Heart left ventricle (tissue), 16 donors: ENCODE data around the gene PEX11G. TPM values are rescaled to one million over a fixed set of nuclear protein-coding genes. Genes with fewer than 3 reads are reported as not detected.

Experiments
- ATAC-seq, 4 donors: fragments of 200-7000 bp; cut with Tn5 transposase; one replicate each; pipeline ENCODE4 v1.9.1; 2020 to 2022; ENCODE audit warnings: moderate library complexity in 4 of 4, mild to moderate bottlenecking in 3 of 4, moderate number of reproducible peaks in 1 of 4
- DNase-seq, 5 donors: peaks; one replicate each; pipeline ENCODE4 v3.0.0-alpha.2; 2020
- H3K27ac ChIP-seq, 12 donors: fragments of 200-600 bp; sonication (generic) in 4 of 12; one replicate each; pipeline versions ENCODE4 v1.5.0 to v1.8.0; 2016 to 2022; ENCODE audit warnings: mild to moderate bottlenecking in 2 of 12
- H3K27me3 ChIP-seq, 9 donors: fragments of 200-600 bp; sonication (generic) in 2 of 9; one replicate each; pipeline versions ENCODE4 v1.5.1 to v1.8.0; 2016 to 2022; ENCODE audit warnings: mild to moderate bottlenecking in 3 of 9
- H3K36me3 ChIP-seq, 9 donors: fragments of 200-600 bp; sonication (generic) in 2 of 9; one replicate each; pipeline versions ENCODE4 v1.5.0 to v1.8.0; 2018 to 2022; ENCODE audit warnings: mild to moderate bottlenecking in 2 of 9
- H3K4me1 ChIP-seq, 12 donors: fragments of 200-600 bp; sonication (generic) in 4 of 12; one replicate each; pipeline versions ENCODE4 v1.5.0 to v1.8.0; 2016 to 2022; ENCODE audit warnings: mild to moderate bottlenecking in 3 of 12
- H3K4me3 ChIP-seq, 12 donors: fragments of 200-600 bp; sonication (generic) in 4 of 12; one replicate each; pipeline versions ENCODE4 v1.5.0 to v1.8.0; 2017 to 2022; ENCODE audit warnings: mild to moderate bottlenecking in 9 of 12, moderate library complexity in 4 of 12
- H3K9me3 ChIP-seq, 12 donors: fragments of 200-600 bp; sonication (generic) in 4 of 12; one replicate each; pipeline versions ENCODE4 v1.5.0 to v1.8.0; 2016 to 2022; ENCODE audit warnings: mild to moderate bottlenecking in 1 of 12
- CTCF ChIP-seq, 12 donors: fragments of 200-600 bp; sonication (generic) in 4 of 12; IDR thresholded peaks; one replicate each; pipeline versions ENCODE4 v1.5.0 to v1.8.0; 2018 to 2022; ENCODE audit warnings: antibody characterized with exemption in 12 of 12, mild to moderate bottlenecking in 5 of 12
- POLR2A ChIP-seq, 2 donors: fragments of 450-650 bp; IDR thresholded peaks; one replicate each; pipeline ENCODE4 v1.6.1; 2017; ENCODE audit warnings: antibody characterized with exemption in 2 of 2, mild to moderate bottlenecking in 2 of 2, moderate library complexity in 2 of 2
- WGBS, 4 donors: extraction: QIAGEN DNeasy Blood & Tissue Kit in 2 of 4; methylation state at CpG; one replicate each; pipeline versions ENCODE4 v1.1.5 to v1.1.7; 2013 to 2018; 5-methylcytosine and 5-hydroxymethylcytosine counted together
- intact Hi-C, 10 donors: fragments of 100-400 bp; cut with DNase I; formaldehyde crosslinking; loops; one replicate each; pipeline versions ENCODE4 v1.11.1 to v1.14.2; 2022
- polyA plus RNA-seq, 2 donors: library from polyadenylated mRNA; stranded (reverse); fragments of 200-250 nt; gene quantifications; one replicate each; pipeline ENCODE4 v1.2.3, GENCODE V29; 2013
- total RNA-seq, 9 donors: library from RNA; depleted of rRNA in 2 of 9; stranded (reverse); fragments of >200 nt in 2 of 9; fragmentation: NEBNext Ultra II Directional in 3 of 9; extraction: Animal tissue kit (Norgen Biotek cat#: 25700) in 3 of 9; gene quantifications; one replicate each; pipeline versions ENCODE4 v1.1.0 to v1.2.4, GENCODE V29; 2016 to 2023
- donor health status: ischemic (EF 13 %, LVEDD 7.1; RV severe dilation, severe dysfunction).
- donor health status: healthy with polysubstance abuse.
- donor health status: DM: no; HTN: yes; CAD: no.
- donor health status: DM: no; HTN: no; CAD: no.
- donor health status: ischemic (EF 25% LVEDD 6.9; RV normal size, moderate dysfunction).
- donor health status: ischemic (EF 25% LVEDD 5.7; RV mildly dilated, moderate dysfunction).
- donor health status: healthy.
- donor health status: DM: yes; HTN: yes; CAD: no.
- donor health status: ischemic (EF 35%, LVEDD 5.7; RV mildly dilated, moderate dysfunction).
- donor health status: nonischemic (EF 11% LVEDD 7.7; RV severe dilation, severe dysfunction).
- donor health status: DM: yes; HTN: yes; CAD: no.
- donor health status: PGD.
- donor health status: ischemic (EF 29% LVEDD 5.4; RV normal size, mild dysfunction).
- donor health status: nonischemic (EF 23%, LVEDD 6.1; RV moderate dilation, normal function).

Gene PEX11G
- total and polyA plus RNA-seq, 11 donors, result 0.55 to 3.4 (median 1.5) TPM

DNA sequence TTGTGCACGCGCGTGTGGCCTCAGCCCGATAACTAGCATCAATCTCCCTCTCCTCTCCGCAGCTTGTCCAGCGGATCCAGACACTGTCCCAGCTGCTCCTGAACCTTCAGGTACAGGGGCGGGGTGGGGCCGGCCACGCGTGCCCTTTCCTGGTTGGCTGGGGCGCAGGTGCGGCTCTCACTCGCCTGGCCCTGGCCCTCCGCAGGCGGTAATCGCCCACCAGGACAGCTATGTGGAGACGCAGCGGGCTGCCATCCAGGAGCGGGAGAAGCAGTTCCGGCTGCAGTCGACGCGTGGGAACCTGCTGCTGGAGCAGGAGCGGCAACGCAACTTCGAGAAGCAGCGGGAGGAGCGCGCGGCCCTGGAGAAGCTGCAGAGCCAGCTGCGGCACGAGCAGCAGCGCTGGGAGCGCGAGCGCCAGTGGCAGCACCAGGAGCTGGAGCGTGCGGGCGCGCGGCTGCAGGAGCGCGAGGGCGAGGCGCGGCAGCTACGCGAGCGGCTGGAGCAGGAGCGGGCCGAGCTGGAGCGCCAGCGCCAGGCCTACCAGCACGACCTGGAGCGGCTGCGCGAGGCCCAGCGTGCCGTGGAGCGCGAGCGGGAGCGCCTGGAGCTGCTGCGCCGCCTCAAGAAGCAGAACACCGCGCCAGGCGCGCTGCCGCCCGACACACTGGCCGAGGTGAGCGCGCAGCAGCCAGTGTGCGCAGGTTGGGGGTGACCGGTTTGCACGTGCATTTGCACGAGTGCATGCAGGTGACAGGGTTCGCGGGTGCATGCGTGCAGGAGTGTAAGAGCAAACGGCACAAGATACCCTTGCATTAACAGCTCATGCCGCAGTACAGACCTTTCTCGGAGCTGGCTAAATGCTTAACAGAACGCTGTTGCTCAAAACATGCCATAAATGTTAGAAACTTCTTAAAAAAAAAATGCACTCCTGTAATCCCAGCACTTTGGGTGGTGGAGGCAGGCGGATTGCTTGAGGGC is 21.5 kb downstream of the PEX11G start:
- H3K4me3 ChIP-seq, result no peak overlapping the region
- TF ChIP-seq POLR2A (IDR thresholded peaks at IDR 0.05) (no peak), CTCF (IDR thresholded peaks at IDR 0.05) (no peak)
- H3K9me3 ChIP-seq, result no peaks in the 10 kb centered on the region
- peaks cover 0 to 4% (median 0%) of the 10 kb centered on the region in 12 donors for H3K4me1 ChIP-seq
- intact Hi-C loops, result no loop called here
- 96 to 97% (median 97%) methylated on average over 77 to 86 of the region's 86 CpGs for WGBS, 4 donors
- DNase-seq (no peak), ATAC-seq (no peak)
- H3K27me3 ChIP-seq, result no peaks in the 10 kb centered on the region
- H3K36me3 ChIP-seq, result peaks cover 3 to 96% (median 79%) of the 10 kb centered on the region in 9 donors
- H3K27ac ChIP-seq, result no peak overlapping the region

DNA sequence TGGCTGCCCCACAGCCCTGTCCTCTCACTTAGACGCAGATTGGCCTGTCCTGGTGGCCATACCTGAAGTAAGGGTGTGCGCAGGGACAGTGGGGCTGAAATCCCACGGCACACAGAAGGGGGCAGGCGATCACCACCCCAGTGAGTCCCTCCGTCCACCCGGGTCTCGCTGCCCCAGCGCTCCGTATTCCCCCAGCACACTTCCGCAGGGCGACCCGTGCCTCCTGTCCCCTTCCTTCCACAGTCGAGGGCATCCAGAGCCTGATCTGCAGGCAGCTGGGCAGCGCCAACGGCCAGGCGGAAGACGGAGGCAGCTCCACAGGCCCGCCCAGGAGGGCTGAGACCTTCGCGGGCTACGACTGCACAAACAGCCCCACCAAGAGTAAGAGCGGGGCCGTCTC is 25.3 kb downstream of the PEX11G start:
- 93 to 97% (median 96%) methylated on average over 18 to 23 of the region's 23 CpGs for WGBS, 4 donors

GRCh38 chr19:7461841-7462629 is 26.8 kb downstream of the PEX11G start:
- Histone ChIP-seq H3K4me1 (no peaks in the 10 kb centered on the region), H3K27ac (no peak overlapping the region), H3K9me3 (no peaks in the 10 kb centered on the region), H3K27me3 (no peaks in the 10 kb centered on the region), H3K4me3 (no peak overlapping the region), H3K36me3 (peaks cover 3 to 96% (median 76%) of the 10 kb centered on the region in 9 donors)
- ATAC-seq, result peak in 1 of 4 donors; percentile 17
- 88 to 92% (median 91%) methylated on average over 20 to 28 of the region's 28 CpGs for WGBS, 4 donors
- intact Hi-C loops, result no loop called here
- no peak for DNase-seq
- TF ChIP-seq CTCF (IDR thresholded peaks at IDR 0.05), result no peak

More for the DNA sequence above, 25.3 kb downstream of the PEX11G start:
- no peak overlapping the region for H3K27ac ChIP-seq
- no peaks in the 10 kb centered on the region for H3K4me1 ChIP-seq
- no peak for DNase-seq
- no peak for TF ChIP-seq CTCF (IDR thresholded peaks at IDR 0.05)
- TF ChIP-seq POLR2A (IDR thresholded peaks at IDR 0.05), result no peak
- ATAC-seq, result no peak
- H3K4me3 ChIP-seq, result no peak overlapping the region
- intact Hi-C loops, result no loop called here
- no peaks in the 10 kb centered on the region for H3K27me3 ChIP-seq
- no peaks in the 10 kb centered on the region for H3K9me3 ChIP-seq
- H3K36me3 ChIP-seq, result peaks cover 3 to 99% (median 77%) of the 10 kb centered on the region in 9 donors

DNA sequence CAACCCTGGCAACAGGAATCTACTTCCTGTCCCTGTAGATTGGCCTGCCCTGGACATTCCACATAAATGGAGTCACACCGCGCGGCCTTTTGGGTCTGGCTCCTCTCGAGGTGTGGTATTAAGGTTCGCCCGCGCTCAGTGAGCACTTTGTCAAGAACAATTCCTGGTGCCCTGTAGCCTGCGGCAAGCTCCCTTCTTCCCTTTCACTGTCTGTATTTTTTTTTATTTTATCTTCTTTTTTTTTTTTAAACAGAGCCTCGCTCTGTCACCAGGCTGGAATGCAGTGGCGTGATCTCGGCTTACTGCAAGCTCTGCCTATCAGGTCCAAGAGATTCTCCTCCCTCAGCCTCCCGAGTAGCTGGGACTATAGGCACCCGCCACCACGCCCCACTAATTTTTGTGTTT is 28.3 kb downstream of the PEX11G start:
- TF ChIP-seq POLR2A (IDR thresholded peaks at IDR 0.05) (no peak), CTCF (IDR thresholded peaks at IDR 0.05) (no peak)
- Histone ChIP-seq H3K36me3 (peaks cover 3 to 97% (median 79%) of the 10 kb centered on the region in 9 donors), H3K9me3 (no peaks in the 10 kb centered on the region), H3K27me3 (no peaks in the 10 kb centered on the region), H3K4me3 (no peak overlapping the region), H3K27ac (no peak overlapping the region), H3K4me1 (no peaks in the 10 kb centered on the region)
- DNase-seq (no peak), ATAC-seq (no peak)
- WGBS, 4 donors, result 71 to 82% (median 80%) methylated on average over 14 of the region's 14 CpGs
- intact Hi-C loops, result no loop called here
